Esophagus squamous epithelium (tissue), 5 donors: ENCODE data around the gene WDR43. TPM values are rescaled to one million over a fixed set of nuclear protein-coding genes. Genes with fewer than 3 reads are reported as not detected.
A peak's percentile ranks its signal among the peaks of the same experiment; 100 is the strongest.

Experiments
- DNase-seq: peaks from one replicate; lab custom pipeline; 2025; lab: John Stamatoyannopoulos, UW
- H3K27ac ChIP-seq, 4 donors: fragments of 200-600 bp; sonication (generic); one replicate each; pipeline ENCODE4 v1.5.1; 2016 to 2019; ENCODE audit warnings: mild to moderate bottlenecking in 1 of 4
- H3K27me3 ChIP-seq, 4 donors: fragments of 200-600 bp; sonication (generic); 1 replicate in 3 of 4; 2 replicates in 1 of 4; pipeline versions ENCODE4 v1.5.1 to v1.6.0; 2017 to 2021; ENCODE audit warnings: antibody characterized with exemption in 1 of 4
- H3K36me3 ChIP-seq, 3 donors: fragments of 200-600 bp; sonication (generic); one replicate each; pipeline ENCODE4 v1.5.1; 2016 to 2019
- H3K4me1 ChIP-seq, 3 donors: fragments of 200-600 bp; sonication (generic); one replicate each; pipeline ENCODE4 v1.5.1; 2017 to 2019
- H3K4me3 ChIP-seq, 4 donors: fragments of 200-600 bp; sonication (generic); 1 replicate in 3 of 4; 2 replicates in 1 of 4; pipeline ENCODE4 v1.5.1; 2016 to 2019; ENCODE audit warnings: mild to moderate bottlenecking in 2 of 4, moderate library complexity in 1 of 4
- H3K9me3 ChIP-seq, 3 donors: fragments of 200-600 bp; sonication (generic); one replicate each; pipeline ENCODE4 v1.5.1; 2016 to 2019
- POLR2A ChIP-seq, 4 donors: fragments of 450-650 bp; IDR thresholded peaks; one replicate each; pipeline ENCODE4 v1.6.1; 2017; ENCODE audit warnings: antibody characterized with exemption in 4 of 4, mild to moderate bottlenecking in 4 of 4, moderate library complexity in 3 of 4
- WGBS, 2 donors: methylation state at CpG; one replicate each; pipeline ENCODE4 v1.1.5; 2018; 5-methylcytosine and 5-hydroxymethylcytosine counted together
- intact Hi-C: fragments of 100-400 bp; cut with DNase I; formaldehyde crosslinking; loops from one replicate; pipeline ENCODE4 v1.15.0; 2022
- total RNA-seq, 4 donors: library from RNA; depleted of rRNA; stranded (reverse); fragments of >200 nt; gene quantifications; one replicate each; pipeline ENCODE4 v1.1.0, GENCODE V29; 2016
- TF ChIP-seq, protein P1 (sequence below), 6 experiments: fragments of 450-650 bp in 4 of 6; fragments of 200-600 bp in 2 of 6; sonication (generic) in 2 of 6; IDR thresholded peaks; one replicate each; pipeline ENCODE4 v1.5.1; 2016 to 2019; ENCODE audit warnings: antibody characterized with exemption in 6 of 6, mild to moderate bottlenecking in 4 of 6, moderate library complexity in 4 of 6
- donor health status: DM: yes; HTN: yes; CAD: no.

WDR43 gene
- total RNA-seq, 4 donors from 2014 or later = 28.2 to 73.2 (median 41.2) TPM

DNA sequence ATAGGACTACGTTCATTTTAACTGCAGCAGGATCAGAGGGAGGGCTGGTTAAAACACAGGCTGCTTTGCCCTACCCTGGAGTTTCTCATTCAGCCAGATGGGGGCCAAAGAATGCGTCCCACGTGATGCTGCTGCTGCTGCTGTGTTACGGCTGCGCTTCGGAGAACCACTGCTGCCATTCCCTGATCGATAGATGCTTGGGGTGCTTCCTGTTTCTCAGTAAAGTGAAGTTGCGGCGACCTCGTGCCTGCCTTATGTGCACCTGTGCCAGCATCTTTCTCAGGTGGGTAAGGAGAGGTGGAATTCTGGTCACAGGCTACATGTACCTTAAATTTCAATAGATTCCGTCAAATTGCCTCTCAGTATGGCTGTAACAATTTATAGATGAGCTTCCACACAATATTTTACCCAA is 62.0 kb downstream of the WDR43 start:
- no peak for DNase-seq
- intact Hi-C loops = loop anchor here (5.0 kb wide), 1 partner anchor 241 kb away; no protein-coding TSS in a partner anchor
- TF ChIP-seq, protein P1, sequence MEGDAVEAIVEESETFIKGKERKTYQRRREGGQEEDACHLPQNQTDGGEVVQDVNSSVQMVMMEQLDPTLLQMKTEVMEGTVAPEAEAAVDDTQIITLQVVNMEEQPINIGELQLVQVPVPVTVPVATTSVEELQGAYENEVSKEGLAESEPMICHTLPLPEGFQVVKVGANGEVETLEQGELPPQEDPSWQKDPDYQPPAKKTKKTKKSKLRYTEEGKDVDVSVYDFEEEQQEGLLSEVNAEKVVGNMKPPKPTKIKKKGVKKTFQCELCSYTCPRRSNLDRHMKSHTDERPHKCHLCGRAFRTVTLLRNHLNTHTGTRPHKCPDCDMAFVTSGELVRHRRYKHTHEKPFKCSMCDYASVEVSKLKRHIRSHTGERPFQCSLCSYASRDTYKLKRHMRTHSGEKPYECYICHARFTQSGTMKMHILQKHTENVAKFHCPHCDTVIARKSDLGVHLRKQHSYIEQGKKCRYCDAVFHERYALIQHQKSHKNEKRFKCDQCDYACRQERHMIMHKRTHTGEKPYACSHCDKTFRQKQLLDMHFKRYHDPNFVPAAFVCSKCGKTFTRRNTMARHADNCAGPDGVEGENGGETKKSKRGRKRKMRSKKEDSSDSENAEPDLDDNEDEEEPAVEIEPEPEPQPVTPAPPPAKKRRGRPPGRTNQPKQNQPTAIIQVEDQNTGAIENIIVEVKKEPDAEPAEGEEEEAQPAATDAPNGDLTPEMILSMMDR (IDR thresholded peaks at IDR 0.05) = peak in 1 of 6 experiments; percentile 24
- TF ChIP-seq POLR2A (IDR thresholded peaks at IDR 0.05) = no peak
- H3K36me3 ChIP-seq = no peaks in the 10 kb centered on the region
- no peaks in the 10 kb centered on the region for H3K27me3 ChIP-seq
- H3K27ac ChIP-seq = no peak overlapping the region
- no peak overlapping the region for H3K4me3 ChIP-seq
- H3K9me3 ChIP-seq = no peaks in the 10 kb centered on the region
- WGBS, 2 donors = 7 to 40% methylated on average over 9 to 11 of the region's 11 CpGs
- peaks cover 0 to 27% (median 17%) of the 10 kb centered on the region in 3 donors for H3K4me1 ChIP-seq

DNA sequence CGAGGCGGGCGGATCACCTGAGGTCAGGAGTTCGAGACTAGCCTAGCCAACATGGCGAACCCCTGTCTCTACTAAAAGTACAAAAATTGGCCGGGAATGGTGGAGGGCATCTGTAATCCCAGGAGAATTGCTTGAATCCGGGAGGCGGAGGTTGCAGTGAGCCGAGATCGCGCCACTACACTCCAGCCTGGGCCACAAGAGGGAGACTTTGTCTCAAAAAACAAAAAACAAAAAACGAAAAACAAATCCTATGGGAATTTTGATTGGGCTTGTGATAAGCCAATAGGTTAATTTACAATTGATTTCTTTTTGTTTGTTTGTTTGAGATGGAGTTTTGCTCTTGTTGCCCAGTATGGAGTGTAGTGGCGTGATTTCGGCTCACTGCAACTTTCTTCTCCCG is 62.4 kb downstream of the WDR43 start:
- Histone ChIP-seq H3K9me3 (no peaks in the 10 kb centered on the region), H3K4me1 (peaks cover 0 to 22% (median 13%) of the 10 kb centered on the region in 3 donors), H3K27ac (no peak overlapping the region), H3K36me3 (no peaks in the 10 kb centered on the region), H3K27me3 (no peaks in the 10 kb centered on the region), H3K4me3 (no peak overlapping the region)
- TF ChIP-seq, protein P1 (IDR thresholded peaks at IDR 0.05) = peak in 2 of 6 experiments; percentile 18 to 73
- no peak for TF ChIP-seq POLR2A (IDR thresholded peaks at IDR 0.05)
- intact Hi-C loops = loop anchor here (5.0 kb wide), 1 partner anchor 240 kb away; no protein-coding TSS in a partner anchor
- no peak for DNase-seq
- 53 to 77% methylated on average over 15 of the region's 15 CpGs for whole genome bisulfite sequencing, 2 donors

DNA sequence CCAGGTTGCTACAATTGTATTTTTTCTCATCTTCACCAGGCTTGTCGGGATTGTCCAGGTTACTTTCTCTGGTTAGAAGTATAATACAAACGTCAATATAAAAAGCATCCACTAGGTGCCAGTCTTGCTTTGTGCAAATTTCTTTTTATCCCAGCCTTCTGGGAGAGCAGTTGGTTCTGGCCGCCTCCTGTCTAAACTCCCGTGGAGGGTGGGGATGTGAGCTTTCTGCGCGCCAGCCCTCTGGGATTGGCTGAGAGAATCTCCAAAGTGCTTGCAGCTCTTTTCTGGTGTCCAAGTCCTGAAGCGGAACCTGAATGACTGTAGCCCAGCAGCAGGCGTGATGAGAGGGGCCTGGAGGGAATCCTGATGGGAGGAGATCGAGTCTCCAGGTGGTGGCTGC is 64.2 kb downstream of the WDR43 start:
- Histone ChIP-seq H3K4me1 (peaks cover 0 to 12% (median 4%) of the 10 kb centered on the region in 3 donors), H3K4me3 (no peak overlapping the region), H3K27me3 (no peaks in the 10 kb centered on the region), H3K27ac (no peak overlapping the region), H3K36me3 (no peaks in the 10 kb centered on the region), H3K9me3 (no peaks in the 10 kb centered on the region)
- TF ChIP-seq, protein P1 (IDR thresholded peaks at IDR 0.05) = peak; percentile 62 to 81 (median 72)
- TF ChIP-seq POLR2A (IDR thresholded peaks at IDR 0.05) = no peak
- intact Hi-C loops = loop anchor here (5.0 kb wide), 1 partner anchor 239 kb away; no protein-coding TSS in a partner anchor
- WGBS, 2 donors = 10 to 11% methylated on average over 8 to 9 of the region's 9 CpGs
- no peak for DNase-seq

DNA sequence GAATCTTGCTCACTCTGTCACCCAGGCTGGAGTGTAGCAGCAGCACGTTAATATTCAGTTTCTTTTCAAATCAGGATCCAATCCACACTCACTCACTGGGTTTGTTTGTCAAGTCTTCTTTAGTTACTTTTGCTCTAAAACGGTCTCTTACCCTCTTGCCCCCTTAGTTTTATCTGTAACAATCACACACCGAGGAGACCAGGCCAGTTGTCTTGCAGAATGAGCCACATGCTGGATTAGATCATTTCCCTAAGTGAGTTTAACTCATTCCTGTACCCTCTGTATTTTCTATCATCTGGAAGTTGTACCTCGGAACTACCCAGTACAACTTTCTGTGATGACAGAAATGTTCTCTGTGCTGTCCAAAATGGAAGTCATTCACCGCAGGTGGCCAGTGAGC is 65.9 kb downstream of the WDR43 start:
- DNase-seq = no peak
- H3K9me3 ChIP-seq = no peaks in the 10 kb centered on the region
- H3K27ac ChIP-seq = no peak overlapping the region
- intact Hi-C loops = no loop called here
- TF ChIP-seq POLR2A (IDR thresholded peaks at IDR 0.05) = no peak
- TF ChIP-seq, protein P1 (IDR thresholded peaks at IDR 0.05) = no peak
- peaks cover 0 to 12% (median 4%) of the 10 kb centered on the region in 3 donors for H3K4me1 ChIP-seq
- H3K4me3 ChIP-seq = no peak overlapping the region
- no peaks in the 10 kb centered on the region for H3K36me3 ChIP-seq
- H3K27me3 ChIP-seq = no peaks in the 10 kb centered on the region
- 54 to 62% methylated on average over 5 of the region's 5 CpGs for WGBS, 2 donors

DNA sequence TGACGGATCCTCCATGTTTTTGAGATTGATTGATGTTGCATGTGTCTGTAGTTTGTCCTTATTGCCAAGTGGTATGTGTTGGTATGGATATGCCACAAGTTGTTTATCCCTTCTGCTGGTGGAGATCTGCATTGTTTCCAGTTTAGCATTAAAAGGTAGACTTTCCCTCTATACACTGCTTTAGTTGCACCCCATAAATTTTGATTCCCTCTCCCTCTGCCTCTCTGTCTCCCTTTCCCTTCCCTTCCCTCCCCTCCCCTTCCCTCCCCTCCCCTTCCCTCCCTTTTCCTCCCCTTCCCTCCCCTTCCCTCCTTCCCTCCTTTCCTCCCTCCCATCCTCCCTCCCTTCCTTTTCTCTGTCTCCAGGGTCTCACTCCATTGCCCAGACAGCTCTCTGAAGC is 68.0 kb downstream of the WDR43 start:
- H3K27me3 ChIP-seq = no peaks in the 10 kb centered on the region
- no peak overlapping the region for H3K27ac ChIP-seq
- whole genome bisulfite sequencing, 2 donors = 77 to 100% methylated on average over 1 of the region's 1 CpG
- intact Hi-C loops = no loop called here
- no peaks in the 10 kb centered on the region for H3K9me3 ChIP-seq
- TF ChIP-seq, protein P1 (IDR thresholded peaks at IDR 0.05) = no peak
- no peak for TF ChIP-seq POLR2A (IDR thresholded peaks at IDR 0.05)
- peaks cover 0 to 8% (median 4%) of the 10 kb centered on the region in 3 donors for H3K4me1 ChIP-seq
- DNase-seq = no peak
- no peaks in the 10 kb centered on the region for H3K36me3 ChIP-seq
- no peak overlapping the region for H3K4me3 ChIP-seq
